ENCODE data around the gene ALG9.

The ALG9 gene

DNA sequence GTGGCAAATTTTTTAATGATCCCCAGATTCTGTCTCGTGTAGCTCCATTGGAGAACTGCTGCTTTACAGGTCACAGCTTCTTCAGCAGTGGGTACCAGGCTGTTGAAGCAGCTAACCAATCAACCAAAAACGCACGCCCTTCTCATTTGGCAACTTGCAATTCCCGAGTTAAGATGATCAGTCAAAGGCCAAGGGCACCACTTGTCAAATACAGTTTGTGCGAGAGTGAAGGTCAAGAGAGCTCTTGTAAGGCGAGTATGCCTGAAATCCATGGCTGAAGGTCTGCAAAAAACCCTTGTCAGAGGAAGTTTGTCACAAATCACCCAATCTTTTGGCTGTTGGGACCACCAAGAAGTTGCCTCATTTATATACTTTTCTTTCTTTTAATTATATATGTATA lies 92.3 kb downstream of the ALG9 start:
- TF ChIP-seq, protein P1, sequence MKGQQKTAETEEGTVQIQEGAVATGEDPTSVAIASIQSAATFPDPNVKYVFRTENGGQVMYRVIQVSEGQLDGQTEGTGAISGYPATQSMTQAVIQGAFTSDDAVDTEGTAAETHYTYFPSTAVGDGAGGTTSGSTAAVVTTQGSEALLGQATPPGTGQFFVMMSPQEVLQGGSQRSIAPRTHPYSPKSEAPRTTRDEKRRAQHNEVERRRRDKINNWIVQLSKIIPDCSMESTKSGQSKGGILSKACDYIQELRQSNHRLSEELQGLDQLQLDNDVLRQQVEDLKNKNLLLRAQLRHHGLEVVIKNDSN (IDR thresholded peaks at IDR 0.05) = no peak
- TF ChIP-seq EP300 (IDR thresholded peaks at IDR 0.05; ENCODE audit: borderline replicate concordance) (no peak), CEBPB (IDR thresholded peaks at IDR 0.05) (no peak), CREB1 (IDR thresholded peaks at IDR 0.05; ENCODE audit: low read depth) (no peak)

DNA sequence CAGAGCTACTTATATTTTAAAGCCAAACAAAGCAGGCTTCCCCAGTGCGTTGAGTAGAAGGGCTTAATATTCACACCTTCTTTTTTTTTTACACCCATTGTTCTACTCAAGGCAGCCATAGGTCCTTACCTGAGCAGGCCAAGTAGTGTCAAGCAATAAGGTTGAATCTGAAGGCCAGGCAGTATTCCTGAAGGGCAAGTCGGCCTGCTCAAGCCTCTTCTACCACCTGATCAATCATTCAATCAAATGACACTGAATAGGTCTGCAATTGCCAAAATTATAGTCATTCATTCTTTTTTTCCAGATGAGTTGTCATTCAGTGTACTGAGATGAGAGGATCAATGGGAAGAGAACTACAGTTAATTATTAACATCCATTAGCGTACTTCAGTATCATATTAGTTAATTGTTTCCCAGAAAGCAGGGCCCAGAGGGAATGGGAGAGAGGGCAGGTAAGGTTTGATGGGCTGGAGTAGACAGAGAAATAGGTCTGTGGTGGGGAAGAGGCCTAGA lies 93.3 kb downstream of the ALG9 start:
- TF ChIP-seq, protein P2, sequence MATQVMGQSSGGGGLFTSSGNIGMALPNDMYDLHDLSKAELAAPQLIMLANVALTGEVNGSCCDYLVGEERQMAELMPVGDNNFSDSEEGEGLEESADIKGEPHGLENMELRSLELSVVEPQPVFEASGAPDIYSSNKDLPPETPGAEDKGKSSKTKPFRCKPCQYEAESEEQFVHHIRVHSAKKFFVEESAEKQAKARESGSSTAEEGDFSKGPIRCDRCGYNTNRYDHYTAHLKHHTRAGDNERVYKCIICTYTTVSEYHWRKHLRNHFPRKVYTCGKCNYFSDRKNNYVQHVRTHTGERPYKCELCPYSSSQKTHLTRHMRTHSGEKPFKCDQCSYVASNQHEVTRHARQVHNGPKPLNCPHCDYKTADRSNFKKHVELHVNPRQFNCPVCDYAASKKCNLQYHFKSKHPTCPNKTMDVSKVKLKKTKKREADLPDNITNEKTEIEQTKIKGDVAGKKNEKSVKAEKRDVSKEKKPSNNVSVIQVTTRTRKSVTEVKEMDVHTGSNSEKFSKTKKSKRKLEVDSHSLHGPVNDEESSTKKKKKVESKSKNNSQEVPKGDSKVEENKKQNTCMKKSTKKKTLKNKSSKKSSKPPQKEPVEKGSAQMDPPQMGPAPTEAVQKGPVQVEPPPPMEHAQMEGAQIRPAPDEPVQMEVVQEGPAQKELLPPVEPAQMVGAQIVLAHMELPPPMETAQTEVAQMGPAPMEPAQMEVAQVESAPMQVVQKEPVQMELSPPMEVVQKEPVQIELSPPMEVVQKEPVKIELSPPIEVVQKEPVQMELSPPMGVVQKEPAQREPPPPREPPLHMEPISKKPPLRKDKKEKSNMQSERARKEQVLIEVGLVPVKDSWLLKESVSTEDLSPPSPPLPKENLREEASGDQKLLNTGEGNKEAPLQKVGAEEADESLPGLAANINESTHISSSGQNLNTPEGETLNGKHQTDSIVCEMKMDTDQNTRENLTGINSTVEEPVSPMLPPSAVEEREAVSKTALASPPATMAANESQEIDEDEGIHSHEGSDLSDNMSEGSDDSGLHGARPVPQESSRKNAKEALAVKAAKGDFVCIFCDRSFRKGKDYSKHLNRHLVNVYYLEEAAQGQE (IDR thresholded peaks at IDR 0.05; ENCODE audit: low read depth) = no peak
- TF ChIP-seq TAF1 (IDR thresholded peaks at IDR 0.05; ENCODE audit: low read depth) (no peak), FOXM1 (IDR thresholded peaks at IDR 0.05; ENCODE audit: borderline replicate concordance, low read depth) (no peak), CEBPB (IDR thresholded peaks at IDR 0.05) (no peak), CREB1 (IDR thresholded peaks at IDR 0.05; ENCODE audit: low read depth) (no peak), RAD21 (IDR thresholded peaks at IDR 0.05; ENCODE audit: low read depth) (no peak), NFIC (IDR thresholded peaks at IDR 0.05) (no peak), EP300 (IDR thresholded peaks at IDR 0.05; ENCODE audit: borderline replicate concordance) (no peak), YY1 (IDR thresholded peaks at IDR 0.05; ENCODE audit: low read depth) (no peak), TCF12 (IDR thresholded peaks at IDR 0.05; ENCODE audit: low read depth) (no peak), EGR1 (IDR thresholded peaks at IDR 0.05) (no peak), TEAD4 (IDR thresholded peaks at IDR 0.05) (no peak), ZBTB7A (IDR thresholded peaks at IDR 0.05; ENCODE audit: low read depth) (no peak)
- TF ChIP-seq, protein P3, sequence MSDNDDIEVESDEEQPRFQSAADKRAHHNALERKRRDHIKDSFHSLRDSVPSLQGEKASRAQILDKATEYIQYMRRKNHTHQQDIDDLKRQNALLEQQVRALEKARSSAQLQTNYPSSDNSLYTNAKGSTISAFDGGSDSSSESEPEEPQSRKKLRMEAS (IDR thresholded peaks at IDR 0.05) = no peak

DNA sequence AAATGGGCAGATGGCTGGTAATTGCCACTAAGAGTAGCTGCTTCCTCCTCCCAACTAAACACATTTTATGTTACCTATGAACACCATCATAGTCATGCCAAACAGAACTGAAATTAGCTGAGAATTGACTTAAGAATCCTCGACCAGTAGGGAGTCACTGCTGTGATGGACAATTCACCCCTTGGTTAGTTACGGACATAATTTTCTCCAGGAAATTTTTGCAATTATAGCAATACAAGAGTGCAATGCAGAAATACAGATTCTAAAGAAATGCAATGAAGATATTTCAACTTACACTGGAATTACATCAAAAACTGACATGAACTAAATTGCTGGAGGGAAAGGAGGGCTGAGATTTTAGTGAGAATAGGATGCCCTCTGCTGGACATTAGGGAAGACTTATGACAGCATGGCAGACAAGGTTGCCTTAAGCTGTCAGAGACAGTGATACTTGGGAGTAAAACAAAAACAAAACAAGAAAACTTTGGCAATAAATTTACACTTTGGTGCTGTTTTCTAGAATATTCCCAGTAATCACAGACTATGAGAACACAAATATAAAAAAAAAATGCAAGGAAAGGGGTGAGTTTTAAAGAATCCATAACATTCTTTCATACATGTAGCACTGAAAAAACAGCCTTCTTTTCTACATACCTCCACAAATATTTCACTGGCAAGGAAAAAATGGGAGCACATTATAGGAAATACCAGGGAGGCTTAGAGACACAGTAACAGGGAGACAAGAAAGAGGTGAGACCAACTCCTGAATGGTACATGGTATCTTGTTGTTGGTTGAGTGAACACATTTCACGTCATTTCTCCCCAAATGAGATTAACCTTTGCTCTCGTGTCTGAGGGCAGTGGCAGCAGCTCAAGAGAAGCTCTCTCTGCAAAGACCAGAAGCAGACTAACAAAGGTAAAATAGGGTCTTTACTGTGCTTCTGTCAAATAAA lies 94.0 kb downstream of the ALG9 start:
- TF ChIP-seq, protein P3 (IDR thresholded peaks at IDR 0.05) = no peak
- no peak for TF ChIP-seq EGR1 (IDR thresholded peaks at IDR 0.05)
- 0 out of 2 replicates have a peak, but pooled peaks have one; percentile 26 for TF ChIP-seq YY1 (IDR thresholded peaks at IDR 0.05; ENCODE audit: low read depth)
- TF ChIP-seq RAD21 (IDR thresholded peaks at IDR 0.05; ENCODE audit: low read depth) = peak; percentile 86
- TF ChIP-seq CREB1 (IDR thresholded peaks at IDR 0.05; ENCODE audit: low read depth) = no peak
- TF ChIP-seq, protein P2 (IDR thresholded peaks at IDR 0.05; ENCODE audit: low read depth) = no peak
- TF ChIP-seq FOXM1 (IDR thresholded peaks at IDR 0.05; ENCODE audit: borderline replicate concordance, low read depth) = no peak
- no peak for TF ChIP-seq ZBTB7A (IDR thresholded peaks at IDR 0.05; ENCODE audit: low read depth)
- no peak for TF ChIP-seq TEAD4 (IDR thresholded peaks at IDR 0.05)

DNA sequence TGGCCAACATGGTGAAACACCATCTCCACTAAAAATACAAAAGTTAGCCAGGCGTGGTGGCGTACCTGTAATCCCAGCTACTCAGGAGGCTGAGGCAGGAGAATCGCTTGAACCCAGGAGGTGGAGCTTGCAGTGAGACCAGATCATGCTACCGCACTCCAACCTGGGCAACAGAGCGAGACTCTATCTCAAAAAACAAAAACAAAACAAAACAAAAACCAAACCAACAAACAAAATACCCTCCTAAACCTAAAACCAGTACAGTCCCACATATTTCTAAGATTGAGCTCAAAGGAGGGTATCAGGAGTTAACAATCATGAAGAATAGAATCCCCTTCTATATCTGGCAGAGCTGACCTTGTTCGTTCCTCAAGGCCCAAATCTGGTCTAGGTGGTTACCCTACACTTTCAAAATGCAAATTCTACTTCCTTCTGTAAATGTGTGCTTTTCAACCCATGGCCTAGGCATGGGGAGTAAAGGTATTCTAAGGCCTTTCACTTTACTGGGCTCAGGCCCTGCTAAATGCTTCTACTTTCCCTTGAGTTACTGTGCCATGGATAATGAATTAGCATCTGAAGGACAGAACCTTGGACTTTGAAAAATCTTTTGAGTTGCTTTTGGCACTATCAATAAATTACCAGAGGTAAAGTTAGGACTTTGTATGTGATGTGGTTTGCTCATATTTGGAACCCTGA lies 94.8 kb downstream of the ALG9 start:
- no peak for TF ChIP-seq CEBPB (IDR thresholded peaks at IDR 0.05)
- TF ChIP-seq, protein P2 (IDR thresholded peaks at IDR 0.05; ENCODE audit: low read depth) = no peak
- TF ChIP-seq RAD21 (IDR thresholded peaks at IDR 0.05; ENCODE audit: low read depth) = no peak
- TF ChIP-seq EGR1 (IDR thresholded peaks at IDR 0.05) = no peak
- TF ChIP-seq EP300 (IDR thresholded peaks at IDR 0.05; ENCODE audit: borderline replicate concordance) = no peak
- TF ChIP-seq TEAD4 (IDR thresholded peaks at IDR 0.05) = no peak
- no peak for TF ChIP-seq FOXM1 (IDR thresholded peaks at IDR 0.05; ENCODE audit: borderline replicate concordance, low read depth)
- no peak for TF ChIP-seq YY1 (IDR thresholded peaks at IDR 0.05; ENCODE audit: low read depth)
- no peak for TF ChIP-seq TCF12 (IDR thresholded peaks at IDR 0.05; ENCODE audit: low read depth)
- no peak for TF ChIP-seq TAF1 (IDR thresholded peaks at IDR 0.05; ENCODE audit: low read depth)
- no peak for TF ChIP-seq ZBTB7A (IDR thresholded peaks at IDR 0.05; ENCODE audit: low read depth)
- no peak for TF ChIP-seq CREB1 (IDR thresholded peaks at IDR 0.05; ENCODE audit: low read depth)

Measured in Ishikawa (cell line).